Astrocyte (in vitro differentiated cells and primary cell): ENCODE measurements around the gene MSANTD7.

Experiments
- CTCF ChIP-seq: IDR thresholded peaks from 2 replicates; pipeline ENCODE4 v1.5.1; 2011; ENCODE audit warnings: low read depth, mild to moderate bottlenecking, inconsistent platforms, low read length, moderate library complexity; ENCODE audit not compliant: insufficient read depth
- EZH2 ChIP-seq: IDR thresholded peaks from 2 replicates; pipeline ENCODE4 v1.6.1; 2012; ENCODE audit warnings: mild to moderate bottlenecking, low read length, inconsistent platforms; ENCODE audit not compliant: insufficient read depth

- no peak for TF ChIP-seq CTCF
- no peak for TF ChIP-seq EZH2
These were observed 42.1 kb downstream of the MSANTD7 start for GRCh38 chr10:14880229-14880628.
